Mucosa of stomach (tissue), 1 donor: Measurements from ENCODE around the gene ZBTB49.
"Not testable (repeated sequence)": the region's sequence is repeated elsewhere in the genome, so short reads cannot be mapped to it uniquely, and the experiment has no call there.

Experiments
- H3K27me3 ChIP-seq: one replicate; pipeline ENCODE4 v1.7.0; 2013; ENCODE audit warnings: mild to moderate bottlenecking, low read length; ENCODE audit not compliant: control insufficient read depth, insufficient read depth
- H3K36me3 ChIP-seq: one replicate; pipeline ENCODE4 v1.7.0; 2013; ENCODE audit warnings: low read length; ENCODE audit not compliant: control insufficient read depth, insufficient read depth
- H3K4me1 ChIP-seq: one replicate; pipeline ENCODE4 v1.7.0; 2013; ENCODE audit warnings: mild to moderate bottlenecking, low read length; ENCODE audit not compliant: control insufficient read depth, insufficient read depth
- H3K4me3 ChIP-seq: one replicate; pipeline ENCODE4 v1.7.0; 2013; ENCODE audit warnings: low read length
- H3K9ac ChIP-seq: one replicate; pipeline ENCODE4 v1.7.0; 2013; ENCODE audit warnings: mild to moderate bottlenecking, low read length, moderate library complexity
- H3K9me3 ChIP-seq: one replicate; pipeline ENCODE4 v1.7.0; 2013; ENCODE audit warnings: mild to moderate bottlenecking, low read length, moderate library complexity; ENCODE audit not compliant: control insufficient read depth
- donor health status: Pancreatic carcinoma.

Gene ZBTB49

DNA sequence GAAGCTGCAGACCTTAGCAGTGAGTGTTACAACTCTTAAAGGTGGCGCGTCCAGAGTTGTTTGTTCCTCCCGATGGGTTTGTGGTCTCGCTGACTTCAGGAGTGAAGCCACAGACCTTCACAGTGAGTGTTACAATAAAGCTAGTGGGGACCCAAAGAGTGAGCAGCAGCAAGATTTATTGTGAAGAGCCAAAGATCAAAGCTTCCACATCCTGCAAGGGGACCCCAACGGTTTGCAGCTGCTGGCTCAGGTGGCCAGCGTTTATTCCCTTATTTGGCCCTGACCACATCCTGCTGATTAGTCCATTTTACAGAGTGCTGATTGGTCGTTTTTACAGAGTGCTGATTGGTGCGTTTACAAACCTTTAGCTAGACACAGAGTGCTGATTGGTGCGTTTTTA lies 58.5 kb downstream of the ZBTB49 start:
- H3K27me3 ChIP-seq, H3K9ac ChIP-seq, H3K9me3 ChIP-seq, H3K36me3 ChIP-seq, H3K4me1 ChIP-seq, H3K4me3 ChIP-seq: not testable (repeated sequence)

DNA sequence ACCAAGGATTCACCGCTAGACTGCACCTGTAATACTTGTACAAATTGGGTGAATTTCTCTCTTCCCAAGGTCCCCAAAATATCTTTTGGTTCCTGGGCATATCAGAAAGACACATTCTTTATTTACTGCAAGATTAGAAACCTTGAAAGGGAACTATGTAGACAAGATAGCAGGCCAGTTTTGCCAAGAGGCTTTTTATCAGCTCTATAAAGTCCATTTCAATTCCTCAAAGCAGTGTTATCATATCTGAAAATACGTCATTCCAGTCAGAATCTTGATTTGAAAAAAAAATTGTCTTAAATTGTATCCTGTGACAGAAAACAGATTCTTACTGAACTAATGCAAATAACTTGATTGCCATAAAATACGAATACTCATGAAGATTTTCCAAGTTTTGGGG lies 59.8 kb downstream of the ZBTB49 start:
- Histone ChIP-seq H3K9ac (no peak overlapping the region), H3K27me3 (no peaks in the 10 kb centered on the region), H3K4me3 (no peak overlapping the region), H3K36me3 (no peaks in the 10 kb centered on the region), H3K4me1 (no peaks in the 10 kb centered on the region), H3K9me3 (no peaks in the 10 kb centered on the region)

DNA sequence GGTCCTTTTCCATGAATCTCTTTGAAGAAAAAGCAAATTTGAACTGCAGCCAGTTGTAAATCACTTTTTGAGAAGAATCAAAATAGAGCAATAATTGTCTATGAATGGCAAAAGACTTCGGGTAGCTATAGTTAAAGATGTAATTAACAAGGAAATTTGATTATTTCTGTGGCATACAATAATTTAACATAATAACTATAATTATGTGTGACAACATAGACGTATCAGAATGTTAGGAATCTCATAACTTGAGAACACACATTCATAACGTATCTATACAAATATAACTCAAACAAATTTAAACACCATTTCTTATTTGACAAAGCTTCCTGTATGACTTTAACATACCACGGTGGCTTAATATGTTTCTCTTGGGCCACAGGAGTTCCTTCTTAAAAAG lies 60.9 kb downstream of the ZBTB49 start:
- Histone ChIP-seq H3K36me3 (no peaks in the 10 kb centered on the region), H3K4me1 (no peaks in the 10 kb centered on the region), H3K4me3 (no peak overlapping the region), H3K9ac (no peak overlapping the region), H3K27me3 (no peaks in the 10 kb centered on the region), H3K9me3 (no peaks in the 10 kb centered on the region)

DNA sequence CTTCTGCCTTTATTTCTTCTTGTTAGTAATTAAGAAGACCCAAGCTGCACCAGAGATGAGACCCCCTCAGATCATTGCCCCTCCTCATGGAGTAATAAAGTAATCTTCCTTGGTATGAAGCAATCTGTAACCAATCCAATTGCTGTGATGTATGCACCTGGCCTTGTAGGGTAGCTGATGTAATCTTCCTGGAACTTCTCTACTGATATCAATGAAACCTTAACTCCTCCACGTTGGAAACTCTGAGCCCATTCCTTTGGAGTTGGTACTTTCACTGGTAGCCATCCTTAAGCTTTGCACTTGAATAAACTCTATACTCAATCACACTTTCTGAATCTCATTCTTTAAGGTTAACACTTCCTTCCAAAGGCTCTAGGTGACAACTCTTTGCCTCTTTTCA lies 65.3 kb downstream of the ZBTB49 start:
- H3K36me3 ChIP-seq = no peaks in the 10 kb centered on the region
- no peaks in the 10 kb centered on the region for H3K9me3 ChIP-seq
- H3K9ac ChIP-seq = no peak overlapping the region
- no peak overlapping the region for H3K4me3 ChIP-seq
- H3K27me3 ChIP-seq = no peaks in the 10 kb centered on the region
- H3K4me1 ChIP-seq = peaks cover 6% of the 10 kb centered on the region

DNA sequence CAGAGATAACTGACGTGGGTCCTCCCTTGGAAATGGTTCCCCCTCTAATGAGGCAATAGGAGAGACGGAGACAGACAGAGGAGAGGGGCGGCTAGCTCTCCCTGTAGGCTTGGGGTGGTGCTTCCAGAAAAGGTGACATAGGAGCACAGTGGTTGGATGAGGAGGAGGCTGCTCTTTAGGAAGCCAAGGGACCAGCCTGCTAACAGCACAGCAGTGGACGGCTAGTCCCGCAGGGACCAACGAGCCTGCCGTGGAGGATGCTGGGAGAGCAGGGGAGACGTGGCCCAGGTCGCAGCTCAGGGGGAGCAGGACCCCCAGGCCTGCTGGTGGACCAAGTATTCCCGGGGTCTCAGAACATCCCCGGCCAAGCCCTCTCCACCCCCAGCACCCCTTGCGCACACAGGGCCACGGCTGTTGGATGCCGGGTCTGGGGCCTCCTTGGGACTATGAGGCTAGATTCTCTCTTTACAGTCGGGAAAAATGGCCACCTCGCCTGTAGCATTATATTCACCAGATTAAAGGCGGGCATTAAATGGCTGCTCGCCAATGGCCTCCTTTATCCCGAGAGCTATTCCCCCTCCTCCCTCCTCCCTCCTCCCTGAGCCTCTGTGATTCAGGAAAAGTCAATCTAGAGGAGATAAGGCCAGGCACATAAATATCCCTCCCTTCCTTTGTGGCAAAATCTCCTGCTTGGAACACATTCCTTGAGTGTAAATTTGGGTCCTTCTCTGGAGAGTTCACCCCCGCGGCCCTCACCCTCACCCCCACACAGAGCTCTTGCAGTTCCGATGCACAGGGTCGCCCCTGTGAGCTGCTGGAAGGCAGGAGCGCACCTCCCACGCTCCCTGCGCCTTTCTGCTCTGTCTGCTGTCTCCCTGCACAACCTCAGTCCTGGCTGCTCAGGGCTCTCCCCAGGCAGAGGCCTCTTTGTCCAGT lies 66.3 kb downstream of the ZBTB49 start:
- Histone ChIP-seq H3K9ac (no peak overlapping the region), H3K36me3 (no peaks in the 10 kb centered on the region), H3K4me3 (no peak overlapping the region)

DNA sequence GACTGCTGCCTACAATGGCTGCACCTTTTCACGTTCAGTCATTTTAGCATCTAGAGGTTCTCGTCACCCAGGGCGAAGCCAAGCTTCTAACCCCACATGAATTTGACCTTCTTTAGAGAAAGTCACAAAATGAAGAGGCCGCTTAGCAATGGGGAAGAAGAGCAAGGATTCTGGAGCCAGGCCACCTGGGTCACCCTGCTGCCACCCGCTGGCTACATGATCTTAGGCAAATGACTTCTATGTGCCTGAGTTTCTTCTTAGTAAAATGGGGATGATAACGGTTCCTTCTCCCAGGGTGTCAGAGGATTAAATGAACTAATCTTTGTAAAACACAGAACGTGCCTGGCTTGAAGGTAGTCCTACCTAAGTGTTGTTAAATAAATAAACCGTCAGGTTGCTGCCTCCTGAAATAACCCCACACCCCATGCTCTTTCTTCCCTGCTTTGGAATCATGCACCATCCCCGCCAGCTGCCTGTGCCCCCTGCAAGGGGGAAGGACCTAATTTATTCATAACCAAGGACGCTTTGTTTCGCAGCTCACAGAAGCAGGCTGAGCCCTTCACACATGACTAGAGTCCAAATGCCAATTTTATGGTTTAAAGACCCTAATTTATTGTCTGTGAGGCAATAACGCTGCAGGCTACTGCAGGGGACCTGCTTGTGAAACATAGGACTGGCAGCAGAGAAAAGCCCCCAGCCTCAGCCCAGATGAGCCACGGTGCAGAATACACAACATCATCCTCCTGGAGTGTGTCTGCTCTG lies 68.2 kb downstream of the ZBTB49 start:
- Histone ChIP-seq H3K4me1 (peaks cover 6% of the 10 kb centered on the region), H3K27me3 (no peaks in the 10 kb centered on the region), H3K9me3 (no peaks in the 10 kb centered on the region), H3K36me3 (no peaks in the 10 kb centered on the region), H3K9ac (no peak overlapping the region), H3K4me3 (no peak overlapping the region)

More for the DNA sequence above, 66.3 kb downstream of the ZBTB49 start:
- H3K27me3 ChIP-seq = no peaks in the 10 kb centered on the region
- peaks cover 6% of the 10 kb centered on the region for H3K4me1 ChIP-seq
- no peaks in the 10 kb centered on the region for H3K9me3 ChIP-seq

DNA sequence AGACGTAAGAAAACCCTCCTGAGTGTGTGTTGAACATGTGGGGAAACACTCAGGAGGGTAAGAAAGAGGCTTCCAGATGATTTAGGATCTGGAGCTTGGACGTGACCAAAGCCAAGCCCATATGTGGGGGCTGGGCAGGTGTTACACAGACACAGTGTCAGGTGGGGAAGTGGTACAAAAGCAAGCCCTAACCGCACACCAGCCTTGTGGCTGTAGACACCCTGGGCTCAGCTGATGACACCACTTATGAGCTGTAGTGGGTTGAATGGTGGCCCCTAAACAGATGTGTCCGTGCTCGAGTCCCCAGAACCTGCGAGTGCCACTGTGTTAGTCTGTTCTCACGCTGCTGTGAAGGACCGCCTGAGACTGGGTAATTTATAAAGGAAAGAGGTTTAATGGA lies 71.8 kb downstream of the ZBTB49 start:
- no peak overlapping the region for H3K9ac ChIP-seq
- H3K4me3 ChIP-seq = no peak overlapping the region
- no peaks in the 10 kb centered on the region for H3K9me3 ChIP-seq
- H3K4me1 ChIP-seq = peaks cover under 1% of the 10 kb centered on the region
- no peaks in the 10 kb centered on the region for H3K27me3 ChIP-seq
- H3K36me3 ChIP-seq = no peaks in the 10 kb centered on the region

DNA sequence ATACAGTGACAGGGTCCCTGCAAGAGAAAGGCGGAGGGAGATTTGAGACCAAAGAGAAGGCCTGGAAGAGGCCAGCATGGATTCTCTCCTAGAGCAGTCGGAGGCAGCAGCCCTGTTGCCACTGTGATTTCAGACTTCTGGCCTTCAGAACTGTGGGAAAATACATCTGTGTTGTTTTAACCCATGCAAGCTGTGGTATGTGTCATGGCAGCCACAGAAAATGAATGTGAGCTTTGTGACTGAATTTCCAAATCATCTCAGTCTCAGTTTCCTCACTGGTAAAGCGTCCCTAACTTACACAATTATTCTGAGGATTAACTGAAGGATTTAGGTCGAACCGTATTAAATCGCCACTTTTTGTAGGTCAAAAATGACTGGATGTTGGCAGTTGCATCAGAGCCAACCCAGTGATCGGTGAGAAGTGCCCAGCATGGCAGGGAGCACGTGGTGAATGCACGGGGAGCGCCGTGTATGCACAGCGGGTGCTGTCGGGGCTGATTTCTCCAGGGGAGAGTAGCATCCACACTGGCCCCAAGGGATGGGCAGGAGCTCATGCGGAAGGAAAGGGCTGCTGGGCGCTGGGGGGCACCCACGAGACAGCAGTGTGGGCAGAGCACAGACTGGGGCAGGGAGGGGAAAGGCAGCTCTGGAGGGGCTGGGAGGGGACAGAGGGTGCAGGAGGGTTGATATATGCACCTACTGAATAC lies 73.1 kb downstream of the ZBTB49 start:
- no peak overlapping the region for H3K4me3 ChIP-seq
- H3K9ac ChIP-seq = no peak overlapping the region
- H3K36me3 ChIP-seq = no peaks in the 10 kb centered on the region
- H3K27me3 ChIP-seq = no peaks in the 10 kb centered on the region
- H3K9me3 ChIP-seq = no peaks in the 10 kb centered on the region
- H3K4me1 ChIP-seq = no peaks in the 10 kb centered on the region

DNA sequence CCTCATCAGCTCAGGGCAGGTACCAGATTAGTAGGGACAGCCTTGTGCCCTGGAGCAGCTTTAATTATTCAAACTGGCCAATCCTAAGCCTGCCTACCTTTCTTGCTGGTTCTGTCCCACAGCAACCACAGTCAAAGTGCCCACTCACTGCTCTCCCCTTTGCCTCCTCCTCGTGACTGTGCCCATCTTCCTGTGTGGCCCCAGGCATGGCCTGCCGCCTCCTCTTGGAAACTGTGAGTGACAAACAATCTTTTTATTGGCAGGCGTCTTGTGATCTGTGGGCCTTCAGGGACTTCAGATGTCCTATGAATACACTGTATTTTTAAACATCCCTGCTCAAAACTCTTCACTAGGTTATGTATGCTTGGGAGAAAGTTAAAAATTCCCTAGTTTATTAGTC lies 74.0 kb downstream of the ZBTB49 start:
- no peaks in the 10 kb centered on the region for H3K36me3 ChIP-seq
- H3K4me3 ChIP-seq = no peak overlapping the region
- no peak overlapping the region for H3K9ac ChIP-seq
- no peaks in the 10 kb centered on the region for H3K27me3 ChIP-seq
- no peaks in the 10 kb centered on the region for H3K4me1 ChIP-seq
- no peaks in the 10 kb centered on the region for H3K9me3 ChIP-seq

DNA sequence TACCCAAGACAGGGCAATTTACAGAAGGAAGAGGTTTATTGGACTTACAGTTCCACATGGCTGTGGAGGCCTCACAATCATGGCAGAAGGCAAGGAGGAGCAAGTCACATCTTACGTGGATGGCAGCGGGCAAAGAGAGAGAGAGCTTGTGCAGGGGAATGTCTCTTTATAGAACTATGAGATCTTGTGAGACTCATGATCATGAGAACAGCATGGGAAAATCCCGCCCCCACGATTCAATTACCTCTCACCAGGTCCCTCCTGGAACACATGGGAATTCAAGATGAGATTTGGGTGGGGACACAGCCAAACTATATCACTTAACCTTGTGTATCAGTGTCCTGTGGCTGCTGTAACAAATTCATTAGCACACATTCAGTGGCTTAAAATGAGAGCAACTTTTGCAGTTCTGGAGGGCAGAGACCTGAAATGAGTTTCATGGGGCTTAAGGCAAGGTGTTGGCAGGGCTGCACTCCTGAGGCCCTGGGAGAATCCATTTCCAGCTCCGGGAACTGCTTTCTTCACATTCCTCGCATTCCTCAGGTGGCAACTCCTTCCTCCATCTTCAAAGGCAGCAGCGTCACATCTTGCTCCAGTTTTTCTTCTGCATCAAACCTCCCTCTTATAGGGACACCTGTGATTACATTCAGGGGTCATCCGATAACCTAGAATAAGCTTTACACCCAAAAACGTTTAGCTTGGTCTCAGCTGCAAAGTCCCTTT lies 74.6 kb downstream of the ZBTB49 start:
- Histone ChIP-seq H3K4me1 (no peaks in the 10 kb centered on the region), H3K4me3 (no peak overlapping the region), H3K9me3 (no peaks in the 10 kb centered on the region), H3K9ac (no peak overlapping the region), H3K36me3 (no peaks in the 10 kb centered on the region), H3K27me3 (no peaks in the 10 kb centered on the region)

DNA sequence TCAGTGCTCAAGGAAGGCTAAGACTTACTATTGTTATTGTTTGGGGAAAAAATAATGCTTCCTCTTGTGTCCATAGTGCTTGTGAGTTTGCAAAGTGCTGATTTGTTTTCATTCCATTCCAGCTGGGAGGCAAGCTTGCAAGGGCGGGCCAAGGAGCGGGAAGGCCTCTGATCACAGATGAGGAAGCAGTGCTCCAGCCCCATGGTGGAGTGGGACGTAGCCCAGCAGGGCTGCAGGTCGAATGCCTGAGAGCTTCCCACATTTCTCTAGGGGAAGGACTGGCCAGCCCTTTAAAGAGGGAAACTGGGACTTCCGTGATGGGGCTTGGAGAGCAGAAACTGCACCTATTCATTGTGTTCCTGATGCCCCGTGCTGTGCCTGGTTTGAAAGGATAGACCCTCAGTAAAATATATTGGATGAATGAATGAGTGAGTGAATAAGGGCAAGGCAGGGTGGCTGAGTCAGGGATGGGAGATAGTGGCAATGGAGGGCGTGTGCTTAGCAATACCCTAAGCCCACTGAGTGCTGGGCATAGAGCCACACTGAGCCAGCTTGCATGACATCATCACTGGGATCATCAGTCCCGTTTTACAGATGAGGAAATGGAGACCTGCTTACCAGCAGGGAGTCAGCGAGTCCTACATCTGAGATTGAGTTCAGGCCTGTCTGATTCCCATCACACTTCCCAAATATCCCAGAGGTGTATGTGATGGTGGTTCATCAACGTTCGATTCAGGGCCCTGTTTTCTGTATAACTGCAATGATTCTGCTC lies 78.9 kb downstream of the ZBTB49 start:
- no peaks in the 10 kb centered on the region for H3K9me3 ChIP-seq
- H3K4me1 ChIP-seq = no peaks in the 10 kb centered on the region
- no peaks in the 10 kb centered on the region for H3K36me3 ChIP-seq
- H3K4me3 ChIP-seq = no peak overlapping the region
- no peaks in the 10 kb centered on the region for H3K27me3 ChIP-seq
- no peak overlapping the region for H3K9ac ChIP-seq
